CD14-positive monocyte (primary cell): ENCODE measurements around the gene GPR156. TPM values are rescaled to one million over a fixed set of nuclear protein-coding genes. Genes with fewer than 3 reads are reported as not detected.

ENCODE experiments used
- DNase-seq, 3 donors: peaks; one replicate each; pipeline ENCODE4 v3.0.0-alpha.2; 2011 to 2022
- H2AFZ ChIP-seq: 2 replicates; pipeline ENCODE4 v1.6.0; 2012; ENCODE audit warnings: mild to moderate bottlenecking, low read depth, low read length, inconsistent platforms; ENCODE audit not compliant: insufficient read depth, poor library complexity, severe bottlenecking
- H3K27ac ChIP-seq, 2 donors: 1 replicate in 1 of 2; 2 replicates in 1 of 2; pipeline ENCODE4 v1.5.1; 2012 to 2013; ENCODE audit warnings: low read length in 2 of 2, control low read depth in 1 of 2, inconsistent platforms in 1 of 2, low read depth in 1 of 2, mild to moderate bottlenecking in 1 of 2
- H3K27me3 ChIP-seq, 2 donors: one replicate each; pipeline versions ENCODE4 v1.6.0 to v1.6.1; 2011 to 2013; ENCODE audit warnings: low read length in 2 of 2; ENCODE audit not compliant: control insufficient read depth in 2 of 2, insufficient read depth in 2 of 2
- H3K36me3 ChIP-seq, 2 donors: replicated peaks in 1 of 2; 1 replicate in 1 of 2; 2 replicates in 1 of 2; pipeline versions ENCODE4 v1.5.1 to v1.6.1; 2012 to 2013; ENCODE audit warnings: low read length in 2 of 2, control low read depth in 1 of 2, inconsistent platforms in 1 of 2, mild to moderate bottlenecking in 1 of 2; ENCODE audit not compliant: insufficient read depth in 2 of 2, control insufficient read depth in 1 of 2
- H3K4me1 ChIP-seq, 2 donors: 1 replicate in 1 of 2; 2 replicates in 1 of 2; pipeline versions ENCODE4 v1.5.1 to v1.6.1; 2012 to 2013; ENCODE audit warnings: low read length in 2 of 2, control low read depth in 1 of 2, inconsistent platforms in 1 of 2, mild to moderate bottlenecking in 1 of 2, moderate library complexity in 1 of 2; ENCODE audit not compliant: insufficient read depth in 2 of 2, control insufficient read depth in 1 of 2
- H3K4me2 ChIP-seq: replicated peaks from 2 replicates; pipeline ENCODE3; 2012; ENCODE audit warnings: low read length, moderate library complexity, mild to moderate bottlenecking; ENCODE audit not compliant: poor library complexity, severe bottlenecking; ENCODE audit errors: extremely low read depth
- H3K4me3 ChIP-seq, 3 experiments: fragments of 200-600 bp in 1 of 3; sonication (generic) in 1 of 3; replicated peaks in 1 of 3; 1 replicate in 2 of 3; 2 replicates in 1 of 3; pipeline ENCODE4 v1.5.1; 2011 to 2013; ENCODE audit warnings: low read length in 3 of 3, mild to moderate bottlenecking in 3 of 3, control low read depth in 2 of 3, low read depth in 2 of 3, inconsistent platforms in 1 of 3, moderate library complexity in 1 of 3
- H3K79me2 ChIP-seq: 2 replicates; pipeline ENCODE4 v1.6.0; 2012; ENCODE audit warnings: mild to moderate bottlenecking, control low read depth, inconsistent platforms, low read length, moderate library complexity; ENCODE audit not compliant: insufficient read depth
- H3K9ac ChIP-seq: 2 replicates; pipeline ENCODE4 v1.6.0; 2017; ENCODE audit warnings: low read length, mild to moderate bottlenecking; ENCODE audit not compliant: insufficient read depth, poor library complexity, severe bottlenecking
- H3K9me3 ChIP-seq, 2 donors: replicated peaks in 1 of 2; 1 replicate in 1 of 2; 2 replicates in 1 of 2; pipeline versions ENCODE4 v1.5.1 to v1.6.1; 2012 to 2013; ENCODE audit warnings: low read length in 2 of 2, control low read depth in 1 of 2; ENCODE audit not compliant: control insufficient read depth in 1 of 2, insufficient read depth in 1 of 2
- H4K20me1 ChIP-seq: 2 replicates; pipeline ENCODE4 v1.6.0; 2012; ENCODE audit warnings: mild to moderate bottlenecking, low read length, control low read depth, moderate library complexity; ENCODE audit not compliant: insufficient read depth
- H3K27ac Mint-ChIP-seq, 7 donors: one replicate each; pipeline ENCODE4 v1.8.0; 2020; ENCODE audit warnings: mild to moderate bottlenecking in 7 of 7, mixed read lengths in 7 of 7, moderate library complexity in 6 of 7, inconsistent platforms in 2 of 7
- H3K27me3 Mint-ChIP-seq, 3 donors: one replicate each; pipeline ENCODE4 v1.8.0; 2021 to 2022; ENCODE audit warnings: low read depth in 3 of 3, mild to moderate bottlenecking in 3 of 3, mixed read lengths in 3 of 3, moderate library complexity in 3 of 3, inconsistent platforms in 1 of 3
- H3K36me3 Mint-ChIP-seq, 2 donors: one replicate each; pipeline ENCODE4 v1.8.0; 2020; ENCODE audit warnings: mixed read lengths in 2 of 2, inconsistent platforms in 1 of 2, mild to moderate bottlenecking in 1 of 2
- H3K4me1 Mint-ChIP-seq: one replicate; pipeline ENCODE4 v1.8.0; 2020; ENCODE audit warnings: mild to moderate bottlenecking, mixed read lengths
- H3K4me3 Mint-ChIP-seq, 2 donors: one replicate each; pipeline ENCODE4 v1.8.0; 2020; ENCODE audit warnings: mild to moderate bottlenecking in 2 of 2, mixed read lengths in 2 of 2, moderate library complexity in 1 of 2
- H3K9me3 Mint-ChIP-seq, 7 donors: one replicate each; pipeline ENCODE4 v1.8.0; 2020 to 2022; ENCODE audit warnings: mixed read lengths in 7 of 7, mild to moderate bottlenecking in 6 of 7, moderate library complexity in 6 of 7, inconsistent platforms in 2 of 7
- WGBS: methylation state at CpG from one replicate; pipeline ENCODE4 v1.1.5; 2013; ENCODE audit warnings: missing lambda C conversion rate; ENCODE audit not compliant: insufficient coverage; 5-methylcytosine and 5-hydroxymethylcytosine counted together
- intact Hi-C, 2 donors: fragments of 100-400 bp; cut with micrococcal nuclease; formaldehyde crosslinking; loops; one replicate each; pipeline versions ENCODE4 v1.15.0 to v1.15.1; 2023
- polyA plus RNA-seq, 3 donors: library from polyadenylated mRNA; depleted of rRNA in 1 of 3; unstranded in 2 of 3; stranded (reverse) in 1 of 3; fragments of 300-500 nt in 2 of 3; fragments of >200 nt in 1 of 3; fragmentation: Illumina TruSeq in 2 of 3; gene quantifications; 1 replicate in 2 of 3; 2 replicates in 1 of 3; pipeline ENCODE4 v1.2.3, GENCODE V29; 2012 to 2021
- TF ChIP-seq, protein P1 (sequence below): fragments of 200-600 bp; IDR thresholded peaks from one replicate; pipeline ENCODE4 v1.8.0; 2022; ENCODE audit warnings: antibody characterized with exemption, mild to moderate bottlenecking

GPR156 gene
- polyA plus RNA-seq, 3 donors, result not detected

DNA sequence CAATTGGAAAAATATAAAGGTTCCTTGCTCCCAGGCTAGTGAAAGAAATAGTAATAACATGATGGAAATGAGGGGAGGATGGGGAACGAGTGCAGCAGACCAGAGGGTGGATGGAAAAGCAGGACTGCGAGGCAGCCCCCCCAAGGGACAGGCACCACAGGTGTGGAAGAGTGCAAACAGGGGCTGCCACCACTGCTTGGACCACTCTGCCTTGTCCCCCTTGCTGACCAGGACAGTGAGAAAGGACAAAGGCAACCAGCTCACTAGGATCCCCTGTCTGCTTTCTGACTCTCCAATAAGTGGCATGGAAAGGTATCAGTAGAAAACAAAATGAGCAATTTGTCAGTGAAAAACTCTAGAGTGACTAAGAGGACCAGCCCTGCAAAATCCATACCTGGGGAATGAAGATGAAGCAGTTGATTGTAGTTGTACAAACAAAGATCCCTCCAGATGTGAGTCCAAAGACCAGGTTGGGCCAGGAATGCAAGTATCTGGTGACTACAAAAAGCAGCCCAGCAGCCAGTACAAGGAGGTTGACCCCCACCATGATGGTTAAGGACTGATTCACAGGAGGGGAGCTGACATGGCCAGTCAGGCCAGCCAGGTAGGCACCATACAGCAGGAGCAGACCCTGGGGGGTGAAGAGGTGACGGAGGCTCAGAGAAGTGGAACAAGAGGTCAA lies 104.2 kb downstream of the GPR156 start:
- no peak for DNase-seq
- peaks cover 11% of the 10 kb centered on the region for H3K4me1 Mint-ChIP-seq
- Histone ChIP-seq H3K9me3 (no peaks in the 10 kb centered on the region), H3K9ac (no peak overlapping the region), H4K20me1 (no peaks in the 10 kb centered on the region), H3K79me2 (no peaks in the 10 kb centered on the region), H3K4me3 (no peak overlapping the region), H3K27ac (no peak overlapping the region), H3K4me1 (peaks cover 0 to 8% of the 10 kb centered on the region in 2 donors), H2AFZ (no peak overlapping the region), H3K36me3 (no peaks in the 10 kb centered on the region), H3K27me3 (no peaks in the 10 kb centered on the region), H3K4me2 (no peak overlapping the region)
- intact Hi-C loops, result no loop called here
- H3K9me3 Mint-ChIP-seq, result peaks cover 0 to 2% (median 0%) of the 10 kb centered on the region in 7 donors
- no peak overlapping the region for H3K27ac Mint-ChIP-seq
- H3K36me3 Mint-ChIP-seq, result peaks cover 0 to 1% of the 10 kb centered on the region in 2 donors
- TF ChIP-seq, protein P1, sequence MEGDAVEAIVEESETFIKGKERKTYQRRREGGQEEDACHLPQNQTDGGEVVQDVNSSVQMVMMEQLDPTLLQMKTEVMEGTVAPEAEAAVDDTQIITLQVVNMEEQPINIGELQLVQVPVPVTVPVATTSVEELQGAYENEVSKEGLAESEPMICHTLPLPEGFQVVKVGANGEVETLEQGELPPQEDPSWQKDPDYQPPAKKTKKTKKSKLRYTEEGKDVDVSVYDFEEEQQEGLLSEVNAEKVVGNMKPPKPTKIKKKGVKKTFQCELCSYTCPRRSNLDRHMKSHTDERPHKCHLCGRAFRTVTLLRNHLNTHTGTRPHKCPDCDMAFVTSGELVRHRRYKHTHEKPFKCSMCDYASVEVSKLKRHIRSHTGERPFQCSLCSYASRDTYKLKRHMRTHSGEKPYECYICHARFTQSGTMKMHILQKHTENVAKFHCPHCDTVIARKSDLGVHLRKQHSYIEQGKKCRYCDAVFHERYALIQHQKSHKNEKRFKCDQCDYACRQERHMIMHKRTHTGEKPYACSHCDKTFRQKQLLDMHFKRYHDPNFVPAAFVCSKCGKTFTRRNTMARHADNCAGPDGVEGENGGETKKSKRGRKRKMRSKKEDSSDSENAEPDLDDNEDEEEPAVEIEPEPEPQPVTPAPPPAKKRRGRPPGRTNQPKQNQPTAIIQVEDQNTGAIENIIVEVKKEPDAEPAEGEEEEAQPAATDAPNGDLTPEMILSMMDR, result no peak
- H3K4me3 Mint-ChIP-seq, result no peak overlapping the region
- peaks cover 4 to 7% (median 5%) of the 10 kb centered on the region in 3 donors for H3K27me3 Mint-ChIP-seq
- 100% methylated on average over 2 of the region's 3 CpGs for WGBS

DNA sequence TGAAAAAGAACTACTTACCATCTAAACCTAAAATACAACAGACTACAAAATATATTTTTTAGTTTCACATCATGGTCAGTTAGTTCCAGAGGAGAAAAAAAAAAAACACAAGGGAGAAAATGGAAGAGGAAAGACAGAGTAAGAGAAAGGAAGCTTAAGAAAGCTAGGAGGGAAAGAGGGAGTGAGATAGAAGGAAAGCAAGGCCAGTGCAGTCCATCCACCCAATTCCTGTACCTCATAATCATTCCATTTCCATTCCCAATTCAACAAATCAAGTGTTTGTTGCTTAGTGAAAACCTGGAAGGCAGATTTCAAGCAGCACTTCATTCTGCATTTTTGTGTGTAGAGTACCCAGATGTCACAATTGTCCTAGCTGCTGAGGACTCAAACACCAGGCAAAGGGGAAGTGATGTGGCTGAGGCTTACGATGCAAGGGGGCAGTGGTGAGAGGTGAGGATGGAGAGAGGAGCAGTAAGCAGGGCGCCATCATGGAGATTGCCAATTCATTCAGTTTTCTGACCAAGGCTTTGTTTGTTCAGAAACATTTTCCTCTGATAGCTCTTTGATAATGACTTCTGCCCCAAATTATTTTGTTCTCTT lies 107.2 kb downstream of the GPR156 start:
- H3K4me3 Mint-ChIP-seq, result no peak overlapping the region
- peaks cover 4 to 7% (median 5%) of the 10 kb centered on the region in 3 donors for H3K27me3 Mint-ChIP-seq
- no peaks in the 10 kb centered on the region for H4K20me1 ChIP-seq
- 40% methylated on average over 1 of the region's 2 CpGs for WGBS
- H3K4me2 ChIP-seq, result no peak overlapping the region
- H3K9me3 Mint-ChIP-seq, result peaks cover 0 to 4% (median 0%) of the 10 kb centered on the region in 7 donors
- no peaks in the 10 kb centered on the region for H3K9me3 ChIP-seq
- H3K4me3 ChIP-seq, result no peak overlapping the region
- H3K36me3 ChIP-seq, result no peaks in the 10 kb centered on the region
- H3K4me1 ChIP-seq, result peaks cover 0 to 8% of the 10 kb centered on the region in 2 donors
- H3K27me3 ChIP-seq, result no peaks in the 10 kb centered on the region
- intact Hi-C loops, result no loop called here
- H3K27ac Mint-ChIP-seq, result peak overlapping the region in 2 of 7 donors; percentile 66 to 67
- H3K4me1 Mint-ChIP-seq, result peaks cover 12% of the 10 kb centered on the region
- DNase-seq, result peak in 2 of 3 donors; percentile 34 to 35
- no peak overlapping the region for H3K27ac ChIP-seq
- no peaks in the 10 kb centered on the region for H3K79me2 ChIP-seq
- H2AFZ ChIP-seq, result peak overlapping the region; percentile 59
- peaks cover 0 to 1% of the 10 kb centered on the region in 2 donors for H3K36me3 Mint-ChIP-seq
- TF ChIP-seq, protein P1, result peak; percentile 28
- H3K9ac ChIP-seq, result no peak overlapping the region
